GOT3 (cell line): ENCODE results near the gene ADAMTSL1.

Source experiments
- DNase-seq: peaks from one replicate; lab custom pipeline; 2025; ENCODE audit warnings: mixed read lengths; lab: John Stamatoyannopoulos, UW

ADAMTSL1 gene

DNA sequence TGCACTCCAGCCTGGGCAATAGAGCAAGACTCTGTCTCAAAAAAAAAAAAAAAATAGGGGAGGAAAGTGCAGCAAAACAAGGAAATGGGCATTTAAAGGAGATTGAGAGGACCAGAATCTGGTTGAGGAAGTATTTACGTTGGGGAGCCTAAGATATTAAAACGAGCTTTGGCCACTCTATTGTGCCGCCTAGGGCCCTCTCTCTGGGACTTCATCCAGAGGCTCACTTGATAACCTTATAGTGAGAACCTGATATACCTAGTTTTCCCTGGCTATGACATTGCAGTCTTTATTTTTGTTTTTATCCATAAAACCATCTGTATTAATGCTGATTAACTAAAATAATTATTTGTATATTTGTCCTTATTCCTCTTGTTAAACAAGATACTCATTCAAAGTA lies 345.5 kb downstream of the ADAMTSL1 start:
- DNase-seq, result no peak

DNA sequence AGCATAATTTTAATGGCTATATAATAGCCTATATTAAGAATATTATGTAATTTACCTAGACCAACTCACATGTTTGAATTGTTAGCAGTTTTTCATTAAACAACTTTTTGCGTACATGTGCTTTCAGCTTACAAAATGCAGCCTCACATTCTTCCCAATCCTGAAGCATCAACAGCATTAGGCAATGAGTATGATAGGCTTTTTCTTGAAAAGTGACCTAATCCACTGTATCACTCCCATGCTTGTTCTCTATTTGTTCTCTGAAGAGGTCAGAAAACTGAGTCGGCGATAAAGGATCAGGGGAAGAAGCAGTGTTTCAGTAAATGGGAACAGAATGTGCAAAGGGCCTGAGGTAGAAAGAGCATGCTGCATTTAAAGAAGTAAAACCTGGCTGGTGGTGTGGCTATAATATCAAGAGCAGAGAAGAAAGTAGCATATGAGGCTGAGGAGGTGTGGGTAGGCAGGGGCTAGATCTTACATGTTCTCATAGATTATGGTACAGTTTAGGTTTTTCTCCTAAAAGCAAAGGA lies 346.7 kb downstream of the ADAMTSL1 start:
- no peak for DNase-seq

DNA sequence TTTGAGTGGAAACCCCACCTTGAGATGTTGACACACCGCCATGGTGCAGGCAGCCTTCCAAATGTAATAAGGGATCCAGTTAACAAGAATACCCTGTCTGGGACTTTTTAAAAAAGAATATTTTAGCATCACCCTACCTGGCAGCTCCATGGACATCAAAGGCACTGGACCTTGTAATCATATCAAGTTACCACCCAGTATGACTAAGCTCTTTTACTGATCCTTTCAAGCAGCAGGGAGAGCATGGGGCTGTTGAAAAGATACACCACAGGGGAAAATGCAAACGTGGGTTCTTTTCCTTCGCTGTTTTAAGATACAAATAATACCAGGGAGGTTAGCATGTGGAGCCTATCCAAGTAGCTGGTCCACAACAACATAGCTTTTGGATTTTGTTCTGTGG lies 347.8 kb downstream of the ADAMTSL1 start:
- no peak for DNase-seq

DNA sequence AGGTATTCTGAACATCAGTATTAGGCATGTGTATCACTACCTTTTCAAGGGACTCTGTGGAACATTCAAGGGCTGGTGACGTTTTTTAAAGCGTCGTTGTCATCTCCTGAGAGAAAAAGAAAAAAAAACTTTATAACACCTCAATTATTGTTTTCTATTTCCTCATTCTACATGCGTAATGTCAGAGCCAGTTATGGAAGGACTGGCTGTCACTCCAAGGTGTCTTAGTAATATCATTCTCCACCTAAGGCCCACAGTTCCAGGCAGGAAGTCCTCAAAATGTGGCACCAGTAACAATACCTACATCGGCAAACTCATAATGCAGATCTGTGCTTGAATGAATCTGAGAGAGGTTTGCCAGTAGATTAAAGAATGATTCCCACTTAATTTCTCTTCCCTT lies 348.9 kb downstream of the ADAMTSL1 start:
- no peak for DNase-seq

DNA sequence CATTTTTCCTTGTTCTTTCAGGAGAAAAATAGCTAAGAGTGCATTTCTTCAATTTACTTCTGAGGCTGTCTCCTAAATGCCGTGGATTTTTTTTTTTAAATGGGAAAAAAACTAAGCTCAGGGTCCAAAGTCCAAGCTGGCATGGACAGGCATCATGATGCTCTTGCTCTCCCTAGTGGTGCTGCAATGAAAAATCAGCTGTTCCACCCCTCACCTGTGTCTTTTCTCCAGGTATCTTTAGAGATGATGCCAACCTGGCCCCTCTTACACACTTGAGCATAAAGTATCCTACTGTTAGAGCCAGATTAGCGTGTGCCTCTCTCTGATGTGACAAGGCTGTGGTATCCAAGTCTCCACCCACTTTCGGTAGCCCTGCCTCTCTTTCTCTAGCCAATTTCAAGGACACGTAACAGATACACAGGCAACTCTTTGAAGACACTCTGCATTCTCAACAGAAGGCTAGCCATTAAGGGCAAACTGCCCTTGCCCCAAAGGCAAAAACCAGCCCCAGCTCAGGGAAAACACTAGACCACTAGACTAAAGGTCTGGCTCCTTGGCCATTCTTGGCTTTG lies 350.2 kb downstream of the ADAMTSL1 start:
- no peak for DNase-seq

DNA sequence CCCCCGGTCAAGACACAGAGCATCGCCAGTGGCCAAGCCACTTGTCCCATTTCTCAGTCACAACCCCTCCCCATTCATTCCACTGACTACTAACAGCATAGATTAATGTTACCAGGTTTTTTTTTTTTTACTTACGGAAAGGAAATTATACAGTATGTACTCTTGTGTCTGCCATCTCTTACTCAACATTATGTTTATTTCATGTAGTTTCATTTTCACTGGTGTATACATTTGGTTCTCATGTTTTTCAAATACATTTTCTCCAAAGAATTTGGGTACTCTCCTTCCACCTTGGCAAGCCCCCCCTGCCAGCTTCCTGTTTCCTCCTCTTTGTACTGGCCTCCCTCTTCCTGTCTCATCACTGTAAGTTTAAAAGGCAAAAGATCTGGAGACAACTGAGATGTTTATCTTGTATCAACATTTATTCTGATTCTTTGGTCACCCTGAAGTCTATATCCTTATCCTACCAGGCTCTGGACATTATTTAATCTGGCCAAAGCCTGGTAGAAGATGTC lies 351.8 kb downstream of the ADAMTSL1 start:
- DNase-seq, result no peak

DNA sequence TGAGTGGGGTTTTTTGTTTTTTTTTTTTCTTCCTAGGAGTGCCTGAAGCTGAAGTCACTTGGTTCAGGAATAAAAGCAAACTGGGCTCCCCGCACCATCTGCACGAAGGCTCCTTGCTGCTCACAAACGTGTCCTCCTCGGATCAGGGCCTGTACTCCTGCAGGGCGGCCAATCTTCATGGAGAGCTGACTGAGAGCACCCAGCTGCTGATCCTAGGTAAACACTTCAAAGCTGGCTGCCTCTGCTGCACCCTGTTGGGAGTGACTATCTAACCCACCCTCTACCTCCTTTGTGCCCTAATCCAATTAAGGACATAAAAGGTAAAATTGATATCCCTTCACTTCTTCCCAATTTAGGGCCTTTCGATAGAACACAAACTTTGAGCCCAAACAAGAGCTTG lies 352.3 kb downstream of the ADAMTSL1 start:
- no peak for DNase-seq

DNA sequence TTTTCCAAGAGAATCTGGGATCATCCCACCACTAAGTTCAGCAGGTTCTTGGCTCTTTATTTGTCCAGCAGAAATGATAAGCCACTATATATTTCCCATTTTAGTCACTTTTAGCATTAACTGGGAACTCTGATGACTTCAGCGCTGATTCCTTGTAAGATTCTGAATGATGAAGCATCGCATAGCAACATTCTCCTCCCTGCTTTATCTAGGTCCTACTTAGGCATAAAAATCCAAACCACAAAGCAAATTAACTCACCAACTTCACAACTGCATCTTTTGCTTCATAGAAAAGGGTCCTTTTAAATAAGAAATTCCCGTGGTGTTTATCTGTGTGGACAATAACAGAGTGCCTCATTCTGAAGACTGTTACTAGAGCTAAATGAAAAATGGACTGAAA lies 355.1 kb downstream of the ADAMTSL1 start:
- DNase-seq, result no peak

DNA sequence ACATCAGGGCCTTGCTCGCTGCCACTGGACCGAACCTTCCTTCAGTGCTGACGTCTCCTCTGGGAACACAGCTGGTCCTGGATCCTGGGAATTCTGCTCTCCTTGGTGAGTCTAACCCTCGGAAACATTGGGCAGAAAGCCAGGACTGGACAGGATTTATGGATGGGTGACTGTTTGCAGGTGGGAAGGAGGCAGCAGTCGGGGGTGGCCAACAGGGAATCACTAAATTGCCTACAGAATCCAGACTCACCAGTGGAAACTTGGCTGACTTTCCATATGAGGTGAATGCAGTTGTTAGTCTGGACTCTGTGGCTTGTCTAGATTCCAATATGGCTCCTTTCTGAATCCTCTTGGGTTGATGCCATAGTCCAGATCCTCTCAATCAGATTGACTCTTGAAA lies 355.9 kb downstream of the ADAMTSL1 start:
- DNase-seq, result no peak

DNA sequence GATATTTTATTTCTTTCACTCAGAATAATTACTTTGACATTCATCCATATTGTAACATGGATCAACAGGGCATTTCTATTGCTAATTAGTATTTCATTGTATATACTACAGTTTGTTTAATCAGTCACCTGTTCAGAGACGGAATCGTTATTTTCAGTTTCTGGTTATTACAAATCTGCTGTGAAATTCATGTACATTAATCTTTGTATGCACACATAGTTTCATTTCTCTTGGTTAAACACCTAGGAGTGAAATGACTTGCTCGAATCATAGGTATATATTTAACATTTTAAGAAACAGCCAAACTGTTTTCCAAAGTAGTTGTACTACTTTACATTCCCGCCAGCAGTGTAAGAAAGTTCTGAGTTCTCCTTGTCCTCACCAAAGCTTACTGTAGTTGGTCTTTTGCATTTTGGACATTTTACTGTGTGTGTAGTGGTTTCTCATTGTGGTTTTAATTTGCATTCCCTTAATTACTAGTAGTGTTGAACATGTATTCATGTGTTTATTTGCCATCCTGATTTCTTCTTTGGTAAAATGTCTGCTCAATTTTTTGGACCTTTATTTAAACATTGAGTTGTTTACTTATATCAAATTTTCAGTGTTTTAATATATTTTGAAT lies 360.9 kb downstream of the ADAMTSL1 start:
- DNase-seq, result no peak

DNA sequence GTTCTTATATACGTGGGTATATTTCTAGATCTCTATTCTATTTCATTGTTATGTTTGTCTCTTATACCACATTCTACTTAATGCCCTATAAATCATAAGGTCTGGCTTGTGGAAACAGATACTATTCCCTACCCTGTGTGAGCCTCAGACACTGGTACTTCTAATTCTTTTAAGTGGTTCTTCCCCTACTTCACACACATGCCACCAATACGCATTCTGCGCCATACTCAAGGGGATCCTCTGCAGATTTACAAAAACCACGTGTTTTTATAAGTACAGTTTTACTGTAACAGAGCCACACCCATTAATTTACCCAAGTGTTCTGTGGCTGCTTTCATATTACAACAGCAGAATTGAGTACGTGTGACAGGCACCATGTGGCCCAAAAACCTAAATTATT lies 363.4 kb downstream of the ADAMTSL1 start:
- no peak for DNase-seq

DNA sequence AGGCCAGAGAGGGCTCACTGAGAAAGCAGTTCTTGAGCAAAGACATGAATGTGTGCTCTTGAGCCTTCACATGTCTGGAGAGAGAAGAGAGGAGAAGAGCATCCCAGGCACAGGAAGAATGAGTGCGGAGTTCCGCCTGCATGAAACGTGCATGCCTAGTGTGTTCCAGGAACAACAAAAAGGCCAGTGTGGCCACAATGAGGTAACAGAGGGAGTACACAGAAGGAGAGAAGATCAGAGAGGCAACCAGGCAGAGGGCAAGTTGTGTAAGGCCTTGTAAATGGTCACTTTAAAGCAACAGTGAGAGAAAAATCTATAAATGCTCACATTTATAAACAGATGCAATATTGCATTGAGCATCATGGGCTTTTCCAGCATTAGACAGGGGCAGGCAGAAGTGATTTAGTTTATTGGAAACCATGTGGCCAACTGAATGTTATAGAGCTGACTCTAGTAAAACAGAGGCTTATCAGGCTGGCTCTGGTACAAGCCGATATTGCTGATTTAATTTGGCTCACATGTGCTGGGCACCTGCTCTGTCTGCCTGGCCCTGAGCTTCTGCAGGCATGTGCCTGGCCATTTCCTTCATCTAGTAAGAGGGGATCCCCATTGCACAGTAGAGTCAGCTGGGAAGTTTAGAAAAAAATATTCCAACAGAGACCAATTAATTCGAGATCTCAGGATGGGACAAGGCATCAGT lies 373.8 kb downstream of the ADAMTSL1 start:
- no peak for DNase-seq

DNA sequence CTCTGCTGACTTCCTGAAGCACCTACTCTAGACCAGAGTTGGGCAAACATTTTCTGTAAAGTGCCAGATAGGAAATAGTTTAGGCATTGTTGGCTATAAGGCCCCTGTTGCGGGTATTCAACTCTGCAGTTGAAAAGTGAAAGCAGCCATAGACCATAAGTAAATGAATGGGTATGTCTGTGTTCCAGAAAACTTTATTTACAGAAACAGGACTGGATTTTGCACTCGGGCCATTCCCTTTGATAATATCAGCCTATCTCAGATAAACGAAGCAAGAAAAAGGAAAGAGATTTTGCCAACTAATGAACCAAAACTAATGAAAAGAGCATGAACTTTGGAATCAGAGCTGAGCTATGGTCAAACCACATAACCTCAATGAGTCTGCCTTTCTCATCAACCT lies 374.7 kb downstream of the ADAMTSL1 start:
- no peak for DNase-seq

DNA sequence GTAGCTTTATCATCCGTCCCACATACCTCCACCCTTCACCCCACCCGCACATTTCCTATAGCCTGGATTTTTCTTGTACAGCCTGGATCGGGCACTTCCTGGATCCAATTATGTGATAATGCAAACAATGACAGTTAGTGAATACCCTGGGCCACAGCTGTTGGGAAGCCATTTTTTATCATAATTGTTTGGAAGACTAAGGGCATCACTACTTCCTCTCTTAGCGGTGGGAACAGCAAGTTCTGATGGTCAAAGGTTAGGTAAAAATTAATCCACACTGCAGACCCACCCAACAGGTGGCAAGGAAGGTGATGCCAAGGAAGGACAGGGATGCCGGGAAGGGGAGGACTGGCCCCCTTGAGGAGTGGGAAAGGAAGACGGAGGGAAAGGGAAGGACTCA lies 375.3 kb downstream of the ADAMTSL1 start:
- DNase-seq, result no peak

DNA sequence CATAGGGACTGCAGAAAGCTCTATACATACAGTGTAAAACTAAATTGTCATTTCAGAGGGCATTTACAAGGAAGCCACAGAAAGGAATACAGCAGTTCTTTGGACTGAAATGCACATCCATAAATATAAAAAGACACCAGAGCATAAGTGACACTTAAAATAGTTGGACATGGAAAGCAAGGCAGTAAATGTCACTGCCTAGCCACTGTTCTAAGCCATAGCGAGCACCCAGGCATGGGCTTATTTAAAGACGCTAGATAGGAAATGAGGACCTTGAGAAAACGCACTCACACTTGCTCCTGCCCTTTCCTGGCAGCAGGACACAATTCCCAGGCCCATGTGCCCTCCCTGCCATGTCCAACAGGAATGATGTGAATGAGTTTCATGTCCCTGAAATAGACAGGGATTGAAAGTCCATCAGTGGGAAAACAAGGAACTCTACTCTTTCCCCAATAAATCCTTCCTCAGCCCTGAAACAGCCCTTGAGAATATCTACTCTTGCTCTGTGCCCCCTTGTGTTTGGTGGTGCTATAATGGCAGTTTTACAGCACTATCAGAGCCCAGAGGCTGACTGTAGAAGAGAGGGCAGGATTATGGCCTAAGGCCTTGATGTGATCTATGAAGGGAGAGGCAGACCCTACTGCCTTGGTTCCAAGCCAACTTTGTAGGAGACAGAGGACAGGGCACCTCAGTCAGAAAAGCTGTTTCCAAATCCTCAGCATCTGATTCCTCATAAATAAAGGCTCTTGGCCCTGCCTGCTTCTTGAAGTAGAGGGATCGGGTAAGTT lies 376.1 kb downstream of the ADAMTSL1 start:
- DNase-seq, result no peak

DNA sequence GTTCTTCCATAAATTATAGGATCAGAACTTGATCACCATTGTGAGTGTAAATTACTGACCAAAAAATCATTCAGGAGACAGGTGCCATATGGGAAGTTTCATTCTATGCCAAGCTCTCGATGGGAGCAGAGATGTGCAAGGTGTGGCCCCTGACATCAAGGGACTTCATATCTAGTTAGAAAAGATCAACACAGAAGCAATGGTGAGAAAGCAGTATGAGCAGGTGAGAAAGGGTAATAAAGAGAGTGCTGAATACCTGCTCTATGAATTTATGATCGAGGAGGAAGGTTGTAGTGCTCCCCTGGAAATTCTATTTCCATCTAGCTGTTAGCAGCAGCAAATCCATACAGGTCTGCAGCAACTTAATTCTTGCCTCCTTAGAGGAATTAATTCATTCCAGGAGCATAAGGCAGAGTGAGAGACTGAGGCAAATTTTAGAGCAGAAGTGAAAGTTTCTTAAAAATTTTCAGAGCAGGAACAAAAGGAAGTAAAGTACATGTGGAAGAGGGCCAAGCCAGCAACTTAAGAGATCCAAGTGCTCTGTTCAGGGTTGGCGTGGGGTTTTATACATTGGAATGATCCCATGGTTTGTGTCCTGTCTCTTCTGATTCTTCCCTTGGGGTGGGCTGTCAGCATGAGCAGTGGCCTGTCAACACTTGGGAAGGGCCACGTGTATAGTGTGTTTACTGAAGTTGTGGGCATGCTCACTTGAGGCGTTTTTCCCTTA lies 377.3 kb downstream of the ADAMTSL1 start:
- no peak for DNase-seq

DNA sequence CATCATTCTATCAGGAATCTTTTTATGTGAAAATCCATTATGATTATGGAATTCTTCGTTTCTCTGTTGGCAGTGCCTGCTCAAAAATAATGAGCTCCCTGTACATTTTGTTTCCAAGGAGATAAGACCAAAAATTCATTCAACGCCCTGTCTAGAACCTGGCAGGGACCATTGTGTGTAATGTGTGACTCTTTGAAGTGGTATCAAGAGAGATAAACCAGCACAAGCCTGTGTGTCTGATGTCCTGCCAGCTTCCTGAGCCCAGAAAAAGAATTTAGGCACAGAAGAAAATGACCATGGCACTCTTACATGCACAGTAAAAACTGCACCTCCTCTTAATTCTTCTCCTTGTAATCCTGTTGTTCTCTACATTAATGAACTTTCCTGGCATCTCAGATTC lies 381.7 kb downstream of the ADAMTSL1 start:
- no peak for DNase-seq

DNA sequence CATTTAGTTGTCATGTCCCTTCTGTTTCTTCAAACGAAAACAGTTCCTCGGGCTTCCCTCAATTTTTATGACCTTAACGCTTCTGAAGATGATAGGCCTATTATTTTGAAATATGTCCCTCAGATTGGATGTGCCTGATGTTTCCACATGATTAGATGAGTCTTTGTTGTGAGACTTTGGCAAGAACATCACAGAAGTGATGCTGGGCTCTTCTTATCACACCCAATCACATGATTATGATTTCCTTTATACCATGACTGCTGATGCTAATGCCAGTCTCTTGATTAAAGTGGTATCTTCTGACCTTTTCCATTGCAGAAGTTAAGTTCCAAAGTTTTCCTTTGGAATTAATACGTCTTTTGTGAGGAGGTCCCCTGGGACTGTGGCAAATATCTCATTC lies 383.4 kb downstream of the ADAMTSL1 start:
- DNase-seq, result no peak

DNA sequence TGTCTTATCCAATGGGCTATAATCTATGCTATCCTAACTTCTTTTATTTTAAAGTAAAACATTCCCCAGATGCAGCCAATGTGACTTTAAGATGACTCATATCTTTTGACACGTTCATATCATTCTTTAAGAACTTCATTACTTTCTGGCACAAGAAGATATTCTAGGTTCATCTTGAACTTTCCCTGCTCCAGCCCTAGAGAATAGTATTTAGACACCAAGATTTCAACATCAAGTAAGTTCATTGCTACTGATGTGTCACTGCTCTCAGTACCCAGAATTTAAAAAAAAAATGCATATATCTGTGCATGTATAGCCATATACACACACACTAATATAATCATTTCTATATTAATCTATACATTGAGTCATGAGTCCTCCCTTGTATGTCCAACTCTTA lies 383.8 kb downstream of the ADAMTSL1 start:
- no peak for DNase-seq

DNA sequence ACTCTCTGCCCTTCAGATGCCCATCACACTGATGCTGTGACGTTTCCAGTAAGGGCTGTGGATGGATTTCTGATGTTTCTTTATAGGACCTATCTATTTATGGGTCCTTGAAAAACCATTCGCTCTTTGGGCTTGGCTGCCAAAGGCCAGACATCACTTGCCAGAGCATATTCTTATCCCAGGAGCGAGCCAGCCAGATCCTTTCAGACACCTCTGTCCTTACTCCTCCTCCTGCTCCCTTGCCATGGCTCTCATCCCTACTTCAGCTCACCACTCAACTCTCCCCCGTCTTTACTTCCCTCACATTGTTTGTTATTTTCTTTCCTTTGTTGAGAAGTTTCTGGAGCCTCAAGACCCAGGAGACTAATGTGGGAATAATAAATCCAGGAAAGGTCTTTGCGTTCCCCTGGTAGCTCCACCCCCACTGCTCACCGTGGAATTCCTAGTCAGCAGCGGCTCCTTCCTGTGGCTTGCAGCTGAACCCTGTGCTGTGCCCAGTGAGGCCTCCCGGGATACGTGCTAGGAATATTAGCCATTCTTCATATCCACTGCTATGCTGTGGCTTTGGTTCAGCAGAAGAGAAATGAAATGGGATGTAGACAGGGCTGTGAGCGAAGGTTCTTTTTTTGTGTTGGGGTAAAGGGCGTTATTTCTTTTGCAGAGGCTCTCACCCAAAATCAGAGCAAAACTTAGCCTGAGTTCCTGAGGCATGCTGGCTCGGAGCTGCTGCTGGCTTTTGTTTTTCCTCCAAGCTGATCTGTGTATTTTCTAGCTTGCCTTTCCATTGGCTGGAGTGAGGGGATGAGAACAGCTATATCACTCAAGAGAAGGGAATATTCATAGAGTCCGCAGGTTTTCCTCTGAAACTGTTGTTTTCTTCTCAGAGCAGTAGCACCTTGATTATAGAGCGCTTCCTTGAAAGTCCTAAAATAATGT lies 387.9 kb downstream of the ADAMTSL1 start:
- no peak for DNase-seq

DNA sequence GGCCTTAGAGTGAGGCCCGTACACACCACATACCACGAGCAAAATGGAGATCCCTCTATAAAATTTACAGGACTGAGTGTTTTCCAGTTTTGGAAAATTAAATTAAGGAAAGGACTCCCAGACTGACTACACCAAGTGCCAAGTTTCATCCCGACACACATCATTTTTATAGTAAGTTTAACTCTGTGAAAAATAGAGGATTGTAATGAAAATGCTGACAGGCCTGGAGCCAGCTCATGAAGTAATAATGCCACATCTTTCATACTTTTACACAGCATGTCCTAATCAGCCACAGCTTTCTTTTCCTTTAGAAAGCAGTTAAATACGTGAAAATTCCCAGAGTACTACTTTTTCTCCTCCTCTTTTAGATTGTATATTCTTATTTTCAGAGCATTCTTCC lies 389.8 kb downstream of the ADAMTSL1 start:
- no peak for DNase-seq
